Activated CD4-positive, alpha-beta T cell treated with anti-CD3 and anti-CD28 coated beads, Interleukin-2, amount 50 U/mL, for 48 hours (primary cell): Measurements from ENCODE around the gene PKLR.

Experiments used
- DNase-seq, 2 experiments: peaks; one replicate each; pipeline ENCODE4 v3.0.0-alpha.2; 2020

Gene PKLR

DNA sequence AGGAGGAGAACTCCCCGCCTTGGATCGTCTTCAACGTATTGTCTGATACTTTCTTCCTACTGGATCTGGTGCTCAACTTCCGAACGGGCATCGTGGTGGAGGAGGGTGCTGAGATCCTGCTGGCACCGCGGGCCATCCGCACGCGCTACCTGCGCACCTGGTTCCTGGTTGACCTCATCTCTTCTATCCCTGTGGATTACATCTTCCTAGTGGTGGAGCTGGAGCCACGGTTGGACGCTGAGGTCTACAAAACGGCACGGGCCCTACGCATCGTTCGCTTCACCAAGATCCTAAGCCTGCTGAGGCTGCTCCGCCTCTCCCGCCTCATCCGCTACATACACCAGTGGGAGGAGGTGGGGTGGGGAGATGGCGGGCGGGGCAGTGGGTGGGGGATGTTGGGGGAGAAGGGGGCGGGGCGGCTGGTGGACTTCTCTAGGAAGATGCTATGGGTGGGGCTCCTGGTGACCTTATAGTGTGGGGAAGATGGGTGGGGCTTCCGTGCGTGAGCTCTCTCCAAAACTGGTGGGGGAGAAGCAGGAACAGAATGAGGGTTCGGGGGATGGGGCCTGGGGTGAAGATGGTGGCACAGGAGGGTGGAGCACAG is 18.6 kb downstream of the PKLR start:
- no peak for DNase-seq

DNA sequence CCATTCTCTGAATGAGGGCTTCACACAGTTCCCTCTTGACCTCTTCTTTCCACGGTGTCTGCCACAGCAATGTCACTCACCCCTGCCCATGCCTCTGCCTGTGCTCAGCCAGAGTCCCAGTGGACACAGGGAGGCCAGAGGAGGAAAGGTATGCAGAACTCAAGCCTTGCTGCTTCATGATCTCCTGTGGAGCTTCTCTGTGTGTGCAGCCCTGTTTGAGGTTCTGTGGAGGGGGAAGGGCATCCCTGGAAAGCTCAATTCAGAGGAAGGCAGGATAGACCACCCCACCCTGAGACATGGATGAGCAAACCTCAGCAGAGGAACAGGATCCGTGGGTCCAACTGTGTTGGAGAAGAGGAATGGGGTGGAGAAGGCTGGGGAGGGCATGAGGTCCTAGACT is 22.0 kb downstream of the PKLR start:
- DNase-seq: no peak

DNA sequence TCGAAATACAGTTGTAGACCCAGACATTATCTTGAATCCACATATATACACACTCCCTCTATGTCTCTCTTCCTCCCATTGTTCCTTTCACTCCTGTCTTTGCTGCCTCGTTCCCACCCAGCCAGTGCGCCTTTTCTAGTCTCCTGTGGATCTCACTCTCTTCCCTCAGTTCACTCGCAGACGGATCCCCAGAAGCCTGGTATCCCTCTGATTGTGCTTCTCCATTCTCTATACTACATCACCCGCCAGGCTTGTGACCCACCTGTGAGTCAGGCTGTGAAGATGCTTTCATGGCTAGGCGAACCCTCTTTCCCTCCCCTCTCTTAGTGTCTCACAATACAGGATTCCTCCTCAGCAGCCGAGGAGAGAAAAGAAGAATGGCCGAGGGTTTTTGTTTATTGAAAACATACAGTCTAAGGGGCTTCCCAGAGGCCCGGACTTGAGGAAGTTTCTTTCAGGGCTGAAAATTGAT is 22.5 kb downstream of the PKLR start:
- DNase-seq: no peak

DNA sequence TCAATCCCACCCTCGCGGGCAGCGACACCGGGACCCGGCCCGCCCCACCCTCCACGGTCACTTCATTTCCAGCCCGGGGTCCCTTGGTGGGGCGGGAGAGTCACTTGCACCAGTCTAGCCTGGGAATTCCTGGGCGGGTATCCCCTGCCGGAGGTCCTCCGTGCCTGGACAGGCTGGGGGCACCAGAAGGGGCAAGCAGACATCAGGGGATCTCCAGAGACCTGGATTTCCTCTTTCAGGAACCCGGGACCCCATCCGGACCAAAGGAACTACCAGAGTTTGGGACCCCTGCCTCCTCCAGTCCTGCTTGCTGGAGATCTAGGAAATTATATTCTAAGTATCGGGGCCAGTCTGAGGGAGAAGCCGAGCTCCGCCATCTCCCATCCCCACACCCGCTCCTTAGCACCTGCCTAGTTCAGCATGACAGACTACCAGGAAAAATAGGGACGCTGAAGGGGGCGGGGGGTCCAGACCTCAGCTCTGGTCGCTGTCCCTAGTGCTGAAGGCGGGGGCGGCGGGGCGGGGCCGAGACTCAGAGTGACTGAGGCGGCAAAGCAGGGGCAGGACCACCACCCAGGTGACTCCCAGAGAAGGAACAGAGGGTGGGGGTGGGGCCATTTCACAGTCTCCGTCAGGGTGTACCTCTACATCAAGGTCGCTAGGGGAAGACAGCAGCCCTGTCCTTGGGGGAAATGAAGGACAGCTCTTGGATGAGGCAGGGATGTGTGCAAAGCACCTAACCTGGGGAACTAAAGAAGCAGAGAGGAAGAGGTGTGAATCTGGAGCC is 23.1 kb downstream of the PKLR start:
- peak; percentile 82 to 83 for DNase-seq

DNA sequence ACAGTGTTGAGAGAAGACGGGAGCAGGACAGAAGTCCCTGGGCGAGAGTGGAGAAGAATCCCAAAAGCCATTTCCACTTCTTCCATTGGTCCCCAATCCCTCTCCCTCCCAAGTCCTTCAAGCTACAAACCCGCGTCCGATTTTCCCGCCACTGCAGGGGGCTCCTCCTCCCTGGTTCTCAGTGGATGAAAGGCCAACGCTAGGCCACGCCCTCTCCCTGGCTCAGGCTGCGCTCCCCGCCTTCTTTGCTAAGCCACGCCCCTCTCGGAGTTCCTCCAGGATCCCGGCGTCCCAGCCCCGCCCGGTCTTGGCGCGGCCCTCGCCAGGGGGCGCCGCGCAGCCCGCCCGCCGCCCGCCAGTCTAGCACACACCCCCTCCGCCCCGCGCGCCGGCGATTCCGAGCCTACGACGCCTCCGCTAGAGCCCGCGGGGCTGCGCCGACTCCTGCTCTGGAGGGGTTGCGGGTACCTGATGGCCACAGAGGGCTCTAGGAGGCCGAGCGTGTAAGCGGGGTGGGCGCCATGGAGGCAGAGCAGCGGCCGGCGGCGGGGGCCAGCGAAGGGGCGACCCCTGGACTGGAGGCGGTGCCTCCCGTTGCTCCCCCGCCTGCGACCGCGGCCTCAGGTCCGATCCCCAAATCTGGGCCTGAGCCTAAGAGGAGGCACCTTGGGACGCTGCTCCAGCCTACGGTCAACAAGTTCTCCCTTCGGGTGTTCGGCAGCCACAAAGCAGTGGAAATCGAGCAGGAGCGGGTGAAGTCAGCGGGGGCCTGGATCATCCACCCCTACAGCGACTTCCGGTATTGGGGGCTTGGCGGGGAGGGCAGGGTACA is 24.0 kb downstream of the PKLR start, which contains the start of gene HCN3:
TSS of gene HCN3 (plus strand) at position 394 of the 832 bp plus-strand sequence. CDS start at position 522, 128 bp downstream.
- DNase-seq: peak; percentile 99

DNA sequence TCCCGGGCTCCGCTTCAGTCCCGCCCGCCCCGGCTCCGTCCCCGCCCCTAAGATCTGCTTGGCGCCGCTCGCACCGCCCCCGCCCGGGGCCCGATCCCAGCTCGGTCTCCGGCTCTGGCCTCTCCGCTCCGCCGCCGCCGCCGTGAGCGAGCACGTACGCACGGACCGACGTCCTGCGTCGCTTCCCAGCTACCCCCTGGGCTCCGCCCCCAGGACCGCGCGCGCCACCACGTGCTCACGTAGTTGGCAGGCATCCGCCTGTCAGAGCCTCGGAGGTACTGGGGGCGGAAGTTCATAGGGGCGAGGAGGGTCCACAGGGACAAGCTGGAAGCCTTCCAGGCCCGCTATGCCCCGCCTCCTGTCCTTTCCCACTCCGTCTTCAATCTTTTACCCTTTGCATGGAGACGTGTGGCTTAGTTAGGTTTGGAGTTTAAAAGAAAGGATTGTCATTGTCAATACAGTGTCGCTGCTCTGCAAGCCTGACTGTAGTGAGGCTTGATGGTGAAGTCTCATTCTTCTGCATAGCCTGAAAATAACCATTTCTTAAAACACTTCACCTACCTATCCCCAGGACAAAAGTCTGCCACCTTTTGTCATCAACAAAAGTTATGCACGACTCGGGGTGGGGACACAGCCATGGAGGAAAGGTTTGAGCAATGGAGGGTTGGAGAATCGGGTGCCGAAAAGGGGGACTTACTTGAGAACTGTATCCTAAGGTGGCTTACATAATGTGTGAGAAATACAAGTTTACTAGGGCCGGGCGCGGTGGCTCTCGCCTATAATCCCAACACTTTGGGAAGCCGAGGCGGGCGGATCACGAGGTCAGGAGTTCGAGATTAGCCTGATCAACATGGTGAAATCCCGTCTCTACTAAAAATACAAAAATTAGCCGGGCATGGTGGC is 27.6 kb downstream of the PKLR start, which contains the start of gene CLK2:
TSS of gene CLK2 (minus strand) at position 162 of the 903 bp plus-strand sequence. CDS start 2,527 bp downstream, outside the sequence.
- peak; percentile 97 to 98 for DNase-seq

DNA sequence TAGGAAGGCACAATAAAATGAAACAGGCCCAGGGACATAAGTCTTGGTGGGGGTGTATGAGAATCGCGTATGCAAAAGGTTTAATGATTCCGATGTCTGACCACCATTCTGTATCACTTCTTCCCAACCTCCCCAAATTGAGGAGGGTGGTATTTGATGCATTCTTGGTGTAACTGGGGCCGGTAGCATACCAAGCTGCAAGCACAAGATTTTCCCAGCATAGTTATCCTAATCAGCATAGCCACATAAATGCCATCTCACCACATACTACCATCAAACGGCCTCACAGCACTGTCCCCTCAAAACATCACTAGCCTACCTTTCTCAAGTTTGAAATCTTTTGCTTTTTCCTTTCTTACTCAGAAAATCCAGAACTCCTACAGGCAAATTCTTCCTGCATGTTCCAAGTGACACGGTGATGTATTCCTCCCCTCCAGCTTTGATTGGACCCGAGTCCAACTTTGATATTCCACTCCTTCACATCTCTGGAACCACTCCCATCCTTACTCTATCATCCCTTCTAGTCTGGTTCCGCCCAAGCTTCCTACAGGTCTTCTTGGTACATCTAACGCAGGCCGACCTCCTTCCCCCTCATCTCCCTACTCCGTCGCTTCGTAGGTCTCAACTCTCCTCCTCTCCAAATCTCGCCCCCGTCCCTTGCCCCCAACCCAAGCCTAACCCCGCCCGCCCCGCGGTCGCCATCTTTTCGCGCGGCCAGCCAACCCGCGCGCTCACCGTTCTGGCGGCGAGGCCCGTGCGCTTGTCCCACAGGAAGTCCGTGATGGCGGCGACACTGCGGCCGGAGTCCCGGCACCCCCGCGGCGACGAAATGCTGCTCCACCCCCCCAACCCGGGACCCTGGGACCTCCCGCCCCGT is 28.5 kb downstream of the PKLR start:
- DNase-seq: no peak

DNA sequence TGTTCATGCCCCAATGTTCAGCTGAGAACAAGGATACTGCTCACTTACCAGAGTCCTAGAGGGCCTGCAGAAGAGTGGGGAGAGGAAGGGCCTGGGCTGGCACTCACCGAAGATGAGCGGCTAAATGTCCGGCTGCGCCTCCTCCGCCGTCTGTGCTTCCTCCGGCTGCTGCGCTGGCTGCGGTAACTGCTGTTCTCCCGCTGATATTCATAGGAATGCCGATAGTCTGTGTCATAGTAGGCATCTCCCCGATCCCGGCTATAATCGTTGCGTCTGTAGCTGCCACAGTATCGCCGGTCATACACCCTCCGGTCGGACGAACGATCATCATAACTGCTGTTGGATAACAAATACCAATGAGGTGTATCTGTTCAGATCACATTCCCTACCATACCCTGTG is 31.9 kb downstream of the PKLR start:
- no peak for DNase-seq

DNA sequence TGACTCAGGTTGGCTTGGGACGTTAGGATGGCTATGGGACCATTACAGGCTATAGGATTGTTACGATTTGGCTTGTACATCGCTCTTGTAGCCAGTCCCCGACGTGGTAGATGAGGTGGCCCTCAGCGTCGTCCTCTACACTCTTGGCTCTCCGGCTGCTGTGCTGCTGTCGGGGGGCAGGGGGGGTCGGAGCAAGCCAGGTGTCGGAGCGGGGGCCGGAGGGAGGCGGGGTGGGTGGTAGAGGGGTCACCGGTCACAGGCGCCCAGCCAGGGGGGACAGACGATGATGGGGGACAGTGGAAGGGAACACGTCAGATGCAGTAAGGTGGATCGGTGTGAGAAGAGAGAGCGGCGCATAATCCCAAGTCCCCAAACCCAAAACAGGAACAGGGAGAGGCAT is 32.6 kb downstream of the PKLR start:
- DNase-seq: no peak

DNA sequence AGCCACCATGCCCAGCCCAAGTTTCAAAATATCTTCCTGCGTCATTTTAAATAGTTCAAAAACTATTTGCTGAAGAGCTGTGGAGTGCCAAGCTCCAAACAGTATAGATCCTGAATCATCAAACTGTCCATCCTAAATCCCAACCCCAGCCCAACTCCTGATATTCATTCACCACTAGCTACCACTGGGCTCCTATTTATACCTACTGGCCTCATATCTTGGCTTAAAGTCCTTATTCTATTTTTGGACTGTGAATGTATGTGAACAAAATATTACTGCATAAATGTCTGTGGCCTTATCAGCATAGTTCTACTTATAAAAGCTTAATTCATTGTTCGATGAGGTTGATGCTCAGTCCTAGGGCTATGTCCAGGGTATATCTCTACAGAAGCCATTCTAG is 33.9 kb downstream of the PKLR start:
- no peak for DNase-seq

DNA sequence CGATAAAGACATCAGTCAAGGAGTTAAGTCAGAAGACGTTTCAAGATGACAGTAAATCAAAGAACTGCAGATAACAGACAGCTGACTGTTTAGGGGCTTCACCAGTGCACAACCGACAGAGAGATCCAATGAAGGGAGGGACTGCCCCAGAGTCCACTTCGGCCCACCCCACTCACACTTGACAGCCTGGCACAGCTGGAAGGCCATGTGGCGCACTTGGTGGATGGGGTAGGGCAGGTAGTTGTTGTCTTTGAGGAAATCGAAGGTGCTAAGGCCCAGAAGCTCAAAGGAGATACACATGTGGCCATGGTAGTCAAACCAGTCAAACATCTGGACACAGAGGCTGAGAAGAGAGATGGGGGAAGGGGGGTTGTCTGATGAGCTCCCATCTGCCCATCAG is 34.7 kb downstream of the PKLR start:
- DNase-seq: no peak

DNA sequence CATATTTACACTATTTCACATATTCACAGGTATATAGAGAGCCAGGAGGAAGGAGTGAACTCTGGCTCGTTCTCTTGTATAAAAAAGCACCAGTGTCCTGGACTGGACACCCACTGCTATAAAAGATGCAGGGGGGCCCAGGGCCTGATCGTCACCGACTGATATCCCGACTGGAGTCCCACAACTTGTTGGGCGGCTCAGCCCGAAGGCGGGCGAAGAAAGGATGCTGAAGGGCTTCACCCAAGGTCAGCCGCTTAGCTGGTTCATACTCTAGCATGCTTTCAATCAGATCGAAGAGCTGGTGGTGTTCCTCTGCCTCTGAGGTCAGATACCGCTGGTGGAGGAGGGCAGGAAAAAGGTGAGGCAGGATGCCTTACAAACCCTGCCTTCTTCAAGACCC is 38.2 kb downstream of the PKLR start:
- no peak for DNase-seq

DNA sequence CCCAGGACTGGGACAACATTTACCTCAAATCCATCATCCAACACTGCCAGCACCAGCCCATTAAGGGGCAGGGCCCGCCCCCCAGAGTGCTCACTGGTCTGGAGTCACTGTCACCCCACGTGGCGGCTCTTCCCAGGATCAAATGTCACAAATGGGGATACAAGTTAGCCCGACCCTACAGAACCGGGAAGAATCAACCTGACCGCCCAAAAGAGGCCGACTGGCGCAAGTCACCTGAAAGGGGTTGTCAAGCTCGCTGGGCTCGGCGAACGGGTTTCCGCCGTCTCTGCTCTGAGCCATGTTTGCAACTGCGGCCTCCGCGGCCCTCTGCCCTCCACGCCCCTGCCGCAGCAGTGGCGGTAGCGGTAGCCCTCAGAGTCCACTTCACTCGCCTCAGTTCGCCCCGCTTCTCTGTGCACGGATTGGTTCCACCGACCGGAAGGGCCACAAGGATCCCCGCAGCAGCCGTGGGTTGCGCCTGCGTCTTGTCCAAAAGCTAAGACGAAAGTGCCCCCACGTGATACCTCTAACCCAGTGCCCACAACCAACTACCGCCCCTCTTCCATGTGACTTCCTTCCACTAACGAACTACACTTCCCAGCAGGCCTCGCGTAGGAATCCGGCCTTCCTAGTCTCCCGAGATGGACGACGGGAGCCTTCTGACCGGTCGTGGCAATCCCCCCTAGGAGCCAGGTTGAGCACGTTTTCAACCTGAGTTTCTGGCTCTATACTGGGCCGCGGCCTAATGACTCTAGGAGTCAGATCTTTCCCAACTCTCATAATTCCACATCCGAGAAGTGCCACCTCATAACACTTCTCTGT is 39.2 kb downstream of the PKLR start, which contains the start of gene SCAMP3:
TSS of gene SCAMP3 (minus strand) at position 509 of the 822 bp plus-strand sequence. CDS start at position 300, 209 bp downstream.
- peak; percentile 90 to 93 for DNase-seq

DNA sequence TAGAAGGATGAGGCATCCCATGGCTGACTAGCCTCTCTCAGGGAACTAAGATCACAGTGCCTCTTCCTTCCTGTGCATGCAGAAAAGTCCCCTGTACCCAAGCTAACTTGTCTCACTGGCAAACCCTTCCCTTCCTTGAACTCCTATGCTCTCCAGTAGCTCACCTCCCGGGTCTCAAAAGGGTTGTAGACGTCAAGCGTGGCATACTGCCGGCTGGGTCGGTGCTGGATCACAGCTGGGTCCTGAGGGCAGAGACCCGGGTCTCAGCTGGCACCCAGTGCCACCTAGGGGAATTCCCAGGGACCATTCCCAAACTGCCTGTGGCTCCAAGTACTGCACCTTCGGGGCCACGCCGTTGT is 39.8 kb downstream of the PKLR start:
- DNase-seq: peak in 1 of 2 experiments; percentile 32

DNA sequence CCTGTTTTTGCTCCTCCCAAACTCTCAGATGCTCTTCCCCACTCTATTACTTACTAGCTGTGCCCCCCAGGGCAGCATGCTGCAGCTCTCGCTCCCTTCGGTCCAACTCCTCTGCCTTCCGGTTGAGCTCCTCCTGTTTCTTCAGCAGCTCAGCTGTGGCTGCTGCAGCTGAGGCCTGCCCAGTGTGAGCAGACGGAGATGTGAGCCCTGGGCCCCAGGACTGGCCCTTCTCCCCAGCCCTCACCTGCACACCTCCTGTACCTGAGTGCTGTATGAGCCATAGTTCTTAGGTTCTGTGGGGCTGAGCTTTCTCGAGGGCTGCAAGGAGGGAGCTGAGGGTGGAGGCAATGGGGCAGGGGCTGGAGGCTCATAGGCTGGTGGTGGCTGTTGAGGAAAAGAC is 41.0 kb downstream of the PKLR start:
- no peak for DNase-seq

DNA sequence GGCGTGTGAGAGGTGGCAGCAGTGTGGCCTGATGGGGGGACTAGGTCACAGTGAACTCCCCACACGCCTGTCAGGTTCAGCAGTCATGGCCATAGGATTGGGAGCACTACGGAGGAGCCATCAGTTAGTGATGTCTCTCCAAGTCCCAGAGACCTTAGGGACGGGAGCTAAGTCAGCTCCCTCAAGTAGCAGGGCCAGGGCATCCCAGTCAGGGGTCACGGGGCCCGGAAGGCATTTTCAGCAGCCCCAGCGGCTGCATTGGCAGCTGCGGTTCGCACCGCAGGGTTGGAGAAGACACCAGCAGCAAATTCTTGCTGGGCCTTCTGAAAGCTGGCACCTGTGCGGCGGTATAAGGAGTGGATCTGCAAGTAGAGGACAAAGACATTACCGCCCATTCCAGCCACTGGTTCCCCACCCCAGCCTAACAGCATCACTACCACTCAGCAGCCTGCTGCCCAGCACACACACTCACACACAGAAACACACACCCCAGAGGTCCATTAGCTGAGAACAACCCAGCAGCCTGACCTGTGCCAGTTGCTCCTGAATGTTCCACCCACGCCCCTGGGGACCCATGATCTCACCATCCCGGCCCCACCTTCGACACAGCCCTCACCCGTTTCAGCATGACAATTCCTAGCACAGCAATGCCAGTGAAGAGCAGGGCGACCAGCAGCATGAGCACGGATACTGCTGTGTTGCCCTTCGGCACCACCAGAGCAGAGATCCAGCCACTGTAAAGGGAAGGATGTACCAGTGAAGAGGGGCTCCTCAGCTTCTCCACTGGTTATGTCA is 45.0 kb downstream of the PKLR start:
- DNase-seq: no peak

DNA sequence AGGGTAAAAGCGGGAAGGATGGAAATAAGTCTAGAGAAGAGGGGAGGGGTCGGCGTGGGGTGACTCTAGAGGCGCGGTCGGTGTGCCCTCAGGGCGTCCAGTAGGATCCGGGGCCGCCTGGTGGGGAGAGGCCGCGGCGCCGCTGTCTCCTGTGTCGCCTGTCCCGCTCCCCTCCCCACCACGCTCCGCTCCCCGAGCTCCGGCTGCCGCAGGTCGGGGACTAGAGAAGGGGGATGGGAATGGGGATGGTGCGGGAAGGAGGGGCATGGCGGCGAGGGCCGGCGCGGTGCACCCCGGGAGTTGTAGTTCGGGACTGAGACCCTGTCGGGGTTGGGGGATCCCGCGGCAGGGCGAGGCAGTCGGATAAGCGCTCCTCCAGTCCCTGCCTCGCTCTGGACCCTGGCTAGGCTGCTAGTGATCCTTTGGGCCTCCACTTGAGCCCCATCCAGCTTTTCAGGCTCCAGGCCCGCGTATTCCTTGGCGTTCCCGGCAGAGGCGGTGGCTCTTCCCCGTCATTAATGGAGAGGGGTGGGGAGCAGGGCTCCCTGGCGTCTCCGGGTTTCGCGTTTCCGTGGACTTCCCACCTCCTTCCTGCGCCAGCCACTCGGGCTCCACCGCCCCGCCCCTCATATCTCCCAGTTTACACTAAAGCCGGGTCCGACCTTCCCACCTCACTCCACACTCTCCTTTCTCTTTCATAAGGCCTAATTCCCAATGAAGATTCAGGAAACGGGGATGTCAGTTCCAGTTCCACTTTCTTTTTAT is 45.8 kb downstream of the PKLR start, which contains the start of gene ENTREP3:
TSS of gene ENTREP3 (minus strand) at position 241 of the 765 bp plus-strand sequence. CDS start 606 bp downstream, outside the sequence.
- DNase-seq: peak; percentile 85

DNA sequence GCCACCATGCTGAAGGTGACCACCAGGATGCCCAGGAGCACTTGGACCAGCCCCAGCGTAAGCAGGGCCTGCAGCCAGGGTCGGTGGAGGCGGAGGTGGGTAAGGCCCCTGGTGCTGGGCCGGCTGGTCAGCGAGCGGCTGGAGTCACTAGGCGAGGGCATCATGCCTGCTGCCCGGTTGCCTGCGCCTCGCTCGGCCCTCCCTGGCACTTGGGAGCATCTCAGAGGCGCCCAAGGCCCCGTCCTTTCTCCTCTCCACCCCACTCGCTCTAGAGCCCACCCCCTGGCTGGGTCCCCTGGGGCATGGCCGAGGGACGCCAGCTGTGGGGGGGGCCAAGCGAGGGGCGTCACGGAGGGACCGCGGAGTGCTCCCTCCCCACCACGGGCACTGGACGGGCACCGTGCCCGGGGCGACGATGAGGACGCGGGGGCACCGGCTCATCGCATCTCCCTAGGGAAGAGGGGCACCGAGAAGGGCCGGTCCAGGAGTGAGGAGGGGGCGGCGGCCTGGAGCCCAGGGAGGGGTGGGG is 46.5 kb downstream of the PKLR start:
- no peak for DNase-seq
